Stomach smooth muscle (tissue), 2 donors: ENCODE data around the gene SPSB4.

Experiments
- H3K27ac ChIP-seq: one replicate; pipeline ENCODE4 v1.7.0; 2013; ENCODE audit warnings: mild to moderate bottlenecking, low read length, inconsistent platforms
- H3K27me3 ChIP-seq, 2 donors: one replicate each; pipeline ENCODE4 v1.7.0; 2013; ENCODE audit warnings: low read length in 2 of 2; ENCODE audit not compliant: insufficient read depth in 2 of 2, control insufficient read depth in 1 of 2
- H3K36me3 ChIP-seq, 2 donors: one replicate each; pipeline ENCODE4 v1.7.0; 2013; ENCODE audit warnings: low read length in 2 of 2; ENCODE audit not compliant: control insufficient read depth in 2 of 2, insufficient read depth in 2 of 2
- H3K4me1 ChIP-seq: one replicate; pipeline ENCODE4 v1.7.0; 2013; ENCODE audit warnings: low read length; ENCODE audit not compliant: control insufficient read depth, insufficient read depth
- H3K4me3 ChIP-seq, 2 donors: one replicate each; pipeline ENCODE4 v1.7.0; 2013; ENCODE audit warnings: low read length in 2 of 2
- H3K9ac ChIP-seq, 2 donors: one replicate each; pipeline ENCODE4 v1.7.0; 2013; ENCODE audit warnings: low read length in 2 of 2, mild to moderate bottlenecking in 1 of 2
- H3K9me3 ChIP-seq, 2 donors: one replicate each; pipeline ENCODE4 v1.7.0; 2013; ENCODE audit warnings: low read length in 2 of 2; ENCODE audit not compliant: control insufficient read depth in 2 of 2
- donor health status: healthy.
- donor health status: Pancreatic carcinoma.

Gene SPSB4

DNA sequence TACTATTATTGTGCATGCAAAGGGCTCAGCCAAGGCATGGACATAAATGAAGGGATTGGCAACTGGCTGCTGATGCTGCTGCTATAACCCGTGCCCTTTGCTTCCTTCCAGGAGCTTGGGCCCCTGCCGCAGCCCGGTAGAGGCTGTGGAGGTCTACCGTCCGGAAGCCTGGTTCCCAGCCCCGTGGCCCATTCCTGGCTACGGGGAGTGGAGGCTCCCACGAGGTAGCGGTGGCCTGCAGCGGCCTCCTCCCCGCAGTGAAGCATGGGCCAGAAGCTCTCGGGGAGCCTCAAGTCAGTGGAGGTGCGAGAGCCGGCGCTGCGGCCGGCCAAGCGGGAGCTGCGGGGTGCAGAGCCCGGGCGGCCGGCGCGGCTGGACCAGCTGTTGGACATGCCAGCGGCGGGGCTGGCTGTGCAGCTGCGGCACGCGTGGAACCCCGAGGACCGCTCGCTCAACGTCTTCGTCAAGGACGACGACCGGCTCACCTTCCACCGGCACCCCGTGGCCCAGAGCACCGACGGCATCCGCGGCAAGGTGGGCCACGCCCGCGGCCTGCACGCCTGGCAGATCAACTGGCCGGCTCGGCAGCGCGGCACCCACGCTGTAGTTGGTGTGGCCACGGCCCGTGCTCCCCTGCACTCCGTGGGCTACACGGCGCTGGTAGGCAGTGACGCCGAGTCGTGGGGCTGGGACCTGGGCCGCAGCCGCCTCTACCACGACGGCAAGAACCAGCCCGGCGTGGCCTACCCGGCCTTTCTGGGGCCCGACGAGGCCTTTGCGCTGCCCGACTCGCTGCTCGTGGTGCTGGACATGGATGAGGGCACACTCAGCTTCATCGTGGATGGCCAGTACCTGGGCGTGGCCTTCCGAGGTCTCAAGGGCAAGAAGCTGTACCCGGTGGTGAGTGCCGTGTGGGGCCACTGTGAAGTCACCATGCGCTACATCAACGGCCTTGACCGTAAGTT is 15.0 kb downstream of the SPSB4 start:
- peaks cover 5% of the 10 kb centered on the region for H3K4me1 ChIP-seq
- no peaks in the 10 kb centered on the region for H3K36me3 ChIP-seq
- H3K4me3 ChIP-seq = no peak overlapping the region
- no peaks in the 10 kb centered on the region for H3K9me3 ChIP-seq
- H3K9ac ChIP-seq = no peak overlapping the region
- H3K27me3 ChIP-seq = no peaks in the 10 kb centered on the region
- no peak overlapping the region for H3K27ac ChIP-seq

DNA sequence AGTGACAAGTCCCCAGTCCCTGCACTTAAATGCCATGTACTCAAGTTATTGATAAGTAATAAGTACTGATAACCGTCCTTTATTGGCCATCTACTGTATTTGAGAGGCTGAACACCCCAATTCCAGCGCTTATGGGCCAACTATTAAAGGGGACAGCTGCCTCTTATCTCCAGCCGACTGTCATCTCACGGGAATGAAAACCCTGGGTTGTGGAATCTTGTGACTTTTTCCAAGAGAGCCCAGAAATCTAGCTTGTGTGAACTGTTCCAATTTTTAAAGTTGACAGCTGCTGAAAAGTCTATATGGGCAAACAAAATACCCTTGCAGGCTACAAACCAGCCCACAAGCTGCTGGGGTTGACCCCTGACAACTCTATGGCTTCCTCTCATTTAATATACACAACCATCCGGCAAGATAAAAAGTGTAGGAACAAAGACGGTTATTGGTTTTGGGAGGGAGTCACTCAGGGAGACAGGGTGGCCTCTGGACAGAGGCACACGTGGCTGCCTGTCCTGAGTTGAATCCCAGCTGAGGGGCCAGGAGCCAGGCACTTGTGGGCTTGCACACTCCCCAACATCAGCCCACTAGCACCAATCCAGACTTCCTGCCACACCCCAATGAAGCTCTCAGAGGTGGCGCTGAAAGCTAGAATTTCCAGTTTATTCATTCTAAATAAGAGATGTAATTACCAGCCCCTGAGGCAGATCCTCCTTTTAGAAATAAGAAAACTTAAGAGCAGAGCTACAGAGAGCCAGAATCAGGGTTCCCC is 16.2 kb downstream of the SPSB4 start:
- Histone ChIP-seq H3K4me1 (peaks cover 5% of the 10 kb centered on the region), H3K9ac (no peak overlapping the region), H3K9me3 (no peaks in the 10 kb centered on the region), H3K27me3 (no peaks in the 10 kb centered on the region), H3K27ac (no peak overlapping the region), H3K36me3 (no peaks in the 10 kb centered on the region), H3K4me3 (no peak overlapping the region)

DNA sequence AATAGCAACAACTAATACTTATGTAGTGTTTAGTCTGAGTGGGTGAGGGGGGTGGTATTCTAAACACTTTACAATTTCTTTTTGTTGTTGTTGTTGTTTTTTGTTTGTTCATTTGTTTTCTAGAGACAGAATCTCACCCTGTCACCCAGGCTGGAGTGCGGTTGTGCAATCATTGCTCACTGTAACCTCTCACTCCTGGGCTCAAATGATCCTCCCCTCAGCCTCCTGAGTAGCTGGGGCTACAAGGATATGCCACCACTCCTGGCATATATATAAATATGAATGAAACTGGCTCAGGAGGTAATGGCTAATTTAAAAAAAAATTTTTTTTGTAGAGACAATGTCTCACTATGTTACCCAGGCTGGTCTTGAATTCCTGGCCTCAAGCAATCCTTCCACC is 19.1 kb downstream of the SPSB4 start:
- H3K27me3 ChIP-seq = no peaks in the 10 kb centered on the region
- no peaks in the 10 kb centered on the region for H3K9me3 ChIP-seq
- H3K36me3 ChIP-seq = no peaks in the 10 kb centered on the region
- H3K9ac ChIP-seq = no peak overlapping the region
- H3K4me1 ChIP-seq = peaks cover 2% of the 10 kb centered on the region
- no peak overlapping the region for H3K4me3 ChIP-seq
- no peak overlapping the region for H3K27ac ChIP-seq

DNA sequence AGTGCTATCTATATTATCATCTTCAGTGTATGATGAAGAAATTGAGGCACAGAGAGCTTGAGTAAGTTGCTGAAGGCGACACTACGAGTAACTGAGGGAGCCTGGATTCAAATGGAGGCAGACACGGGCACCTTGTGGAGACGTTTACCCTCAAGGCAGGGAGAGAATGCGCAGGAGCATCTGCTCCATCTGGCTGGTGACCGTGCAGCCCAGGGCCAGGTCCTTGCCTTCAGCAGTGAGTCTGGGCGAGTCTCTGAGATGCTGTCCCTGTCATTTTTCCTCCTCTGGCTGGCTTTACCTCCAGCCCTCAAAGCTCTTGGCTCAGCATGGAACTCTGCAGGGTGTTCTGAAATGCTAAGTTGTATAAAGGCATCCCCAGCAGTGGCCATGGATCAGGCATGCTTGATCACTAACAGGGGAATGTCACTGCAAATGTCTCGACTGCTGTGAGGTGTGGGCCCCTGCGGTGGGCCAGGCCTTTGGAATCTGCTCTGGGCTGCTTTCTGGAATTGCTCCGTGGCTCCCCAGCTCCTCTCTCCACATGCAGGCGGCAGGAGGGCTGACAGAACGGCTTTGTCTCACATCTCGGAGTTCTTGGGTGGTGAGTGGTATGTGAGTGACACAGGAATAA is 19.7 kb downstream of the SPSB4 start:
- Histone ChIP-seq H3K27ac (no peak overlapping the region), H3K27me3 (no peaks in the 10 kb centered on the region), H3K4me1 (peaks cover 2% of the 10 kb centered on the region), H3K9me3 (no peaks in the 10 kb centered on the region), H3K9ac (no peak overlapping the region), H3K4me3 (no peak overlapping the region), H3K36me3 (no peaks in the 10 kb centered on the region)

DNA sequence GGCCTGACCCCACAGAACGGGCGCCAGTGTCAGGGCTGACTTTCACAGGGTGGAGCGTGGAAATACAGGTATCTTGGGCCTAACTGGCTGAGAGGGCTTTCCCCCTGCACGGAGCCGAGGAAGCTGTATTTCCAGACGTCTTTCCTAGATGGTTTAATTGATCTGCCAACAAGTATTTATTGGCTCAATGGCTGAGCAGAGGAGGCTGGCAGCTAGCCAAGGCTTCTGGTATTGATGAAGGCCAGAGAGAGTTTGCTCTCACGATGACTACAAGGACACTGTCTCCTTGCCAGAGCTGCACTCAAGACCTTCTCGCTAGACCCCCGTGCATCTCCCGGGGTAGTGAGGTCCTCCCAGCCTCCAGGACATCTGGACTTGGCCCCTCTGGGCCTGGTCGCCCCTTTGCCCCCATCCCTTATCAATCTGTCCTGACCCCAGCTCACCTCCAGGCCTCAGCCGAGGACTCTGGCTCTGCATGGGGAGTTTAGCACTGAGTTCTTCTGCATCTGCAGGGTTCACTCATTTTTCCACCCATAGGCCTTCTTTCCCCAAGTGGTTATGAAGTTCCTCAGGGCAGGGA is 20.6 kb downstream of the SPSB4 start:
- Histone ChIP-seq H3K27ac (no peak overlapping the region), H3K27me3 (no peaks in the 10 kb centered on the region), H3K9ac (no peak overlapping the region), H3K4me1 (peaks cover 11% of the 10 kb centered on the region), H3K36me3 (no peaks in the 10 kb centered on the region), H3K4me3 (no peak overlapping the region), H3K9me3 (no peaks in the 10 kb centered on the region)

DNA sequence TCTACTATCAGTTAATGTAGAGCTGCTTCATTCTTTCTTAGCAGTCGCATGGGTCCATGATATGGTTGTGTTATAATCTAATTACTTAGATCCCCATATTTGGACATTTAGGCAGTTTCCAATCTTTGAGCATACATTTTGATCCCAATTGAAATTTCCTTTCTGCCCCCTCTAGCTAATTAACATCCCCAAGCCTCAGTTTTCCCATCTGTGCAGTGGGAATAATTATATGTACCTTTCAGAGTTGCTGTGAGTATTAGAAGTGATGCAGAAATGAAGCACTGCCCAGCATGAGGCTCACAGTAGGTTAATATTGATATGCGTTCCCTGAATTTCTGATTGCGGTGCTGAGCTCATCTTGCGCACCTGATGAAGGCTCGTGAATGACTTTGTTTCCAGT is 21.8 kb downstream of the SPSB4 start:
- Histone ChIP-seq H3K9ac (no peak overlapping the region), H3K4me3 (no peak overlapping the region), H3K27me3 (no peaks in the 10 kb centered on the region), H3K9me3 (no peaks in the 10 kb centered on the region), H3K4me1 (peaks cover 21% of the 10 kb centered on the region), H3K27ac (no peak overlapping the region), H3K36me3 (no peaks in the 10 kb centered on the region)

DNA sequence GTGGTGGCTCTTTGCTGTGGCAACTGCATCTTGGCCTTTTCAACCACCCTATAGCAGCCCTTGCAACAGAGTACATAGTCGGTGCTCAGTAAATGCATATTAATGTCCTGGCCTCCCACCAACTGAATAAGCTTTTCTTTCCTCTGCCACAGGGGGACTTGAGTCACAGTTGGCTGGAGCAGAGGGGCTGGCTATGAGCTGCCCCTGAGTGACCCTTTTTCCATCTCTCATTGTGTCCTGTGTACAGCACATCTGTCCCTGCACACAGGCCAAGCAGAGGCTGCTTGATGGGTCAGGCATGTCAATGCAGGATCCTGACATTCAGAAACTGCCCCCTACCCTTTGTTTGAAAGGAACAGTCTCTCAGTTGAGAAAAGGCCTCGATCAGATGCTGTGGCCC is 22.4 kb downstream of the SPSB4 start:
- peaks cover 21% of the 10 kb centered on the region for H3K4me1 ChIP-seq
- no peaks in the 10 kb centered on the region for H3K27me3 ChIP-seq
- H3K9ac ChIP-seq = no peak overlapping the region
- no peak overlapping the region for H3K4me3 ChIP-seq
- H3K9me3 ChIP-seq = no peaks in the 10 kb centered on the region
- H3K27ac ChIP-seq = no peak overlapping the region
- H3K36me3 ChIP-seq = no peaks in the 10 kb centered on the region

DNA sequence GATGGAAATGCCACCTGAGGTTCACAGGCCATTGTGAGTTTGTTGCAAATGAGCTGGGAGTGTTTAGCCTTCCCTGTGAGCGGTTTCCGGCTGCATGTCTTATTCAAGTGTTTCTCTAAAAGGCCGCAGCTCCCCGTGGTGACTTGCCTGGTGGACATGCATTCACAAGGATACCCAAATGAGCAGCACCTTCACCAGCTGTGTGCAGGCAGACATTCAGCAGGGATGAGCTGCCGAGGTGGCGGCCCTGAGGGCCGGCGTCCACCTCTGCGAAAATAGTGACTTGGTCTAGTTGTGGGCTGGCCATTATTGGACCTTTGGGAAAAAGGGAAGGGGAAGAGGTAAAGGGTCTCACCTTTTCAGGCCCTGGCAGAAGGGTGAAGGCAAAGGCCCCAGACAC is 23.4 kb downstream of the SPSB4 start:
- no peaks in the 10 kb centered on the region for H3K9me3 ChIP-seq
- H3K4me3 ChIP-seq = no peak overlapping the region
- H3K36me3 ChIP-seq = no peaks in the 10 kb centered on the region
- H3K9ac ChIP-seq = no peak overlapping the region
- no peaks in the 10 kb centered on the region for H3K27me3 ChIP-seq
- peaks cover 21% of the 10 kb centered on the region for H3K4me1 ChIP-seq
- H3K27ac ChIP-seq = no peak overlapping the region

DNA sequence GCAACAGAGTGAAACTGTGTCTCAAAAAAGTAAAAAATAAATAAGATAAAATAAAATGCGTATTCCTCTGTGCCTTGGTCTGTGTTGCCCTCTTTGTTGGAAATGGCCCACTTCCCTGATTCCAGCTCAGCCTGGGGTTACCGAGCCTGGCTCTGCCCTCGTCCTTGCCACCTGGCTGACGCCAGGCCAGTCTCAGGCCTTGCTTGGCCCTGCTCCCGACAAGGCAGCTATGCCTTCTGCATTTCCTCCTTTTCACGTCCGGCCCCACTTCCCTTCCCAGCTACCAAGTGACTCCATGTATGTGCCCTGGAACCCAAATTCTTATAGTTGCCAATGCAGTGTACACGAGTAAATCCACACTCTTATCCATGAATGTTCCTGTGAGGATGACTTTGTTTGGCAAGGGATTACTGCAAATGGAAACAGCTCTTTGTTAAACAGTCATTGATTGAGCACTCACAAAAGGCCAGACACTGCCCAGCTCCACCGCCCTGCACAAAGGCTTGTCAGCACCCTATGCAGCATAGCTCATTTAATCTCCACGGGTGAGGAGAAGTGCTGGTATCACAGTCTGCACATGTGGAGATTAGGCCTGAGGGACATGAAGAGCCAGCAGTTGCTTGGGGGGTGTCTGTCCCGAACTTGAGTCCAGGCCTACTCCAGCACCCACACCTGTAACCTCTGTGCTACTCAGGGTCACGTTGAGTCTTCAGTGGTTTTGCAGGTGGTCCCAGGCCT is 25.1 kb downstream of the SPSB4 start:
- H3K9ac ChIP-seq = peak overlapping the region in 1 of 2 donors; percentile 36
- H3K36me3 ChIP-seq = no peaks in the 10 kb centered on the region
- H3K9me3 ChIP-seq = no peaks in the 10 kb centered on the region
- H3K4me3 ChIP-seq = peak overlapping the region; percentile 31 to 71
- H3K27ac ChIP-seq = peak overlapping the region; percentile 55
- no peaks in the 10 kb centered on the region for H3K27me3 ChIP-seq
- peaks cover 21% of the 10 kb centered on the region for H3K4me1 ChIP-seq
